ENCODE data around the gene RHOJ. TPM values are rescaled to one million over a fixed set of nuclear protein-coding genes. Genes with fewer than 3 reads are reported as not detected.
"Not testable (repeated sequence)": the region's sequence is repeated elsewhere in the genome, so short reads cannot be mapped to it uniquely, and the experiment has no call there.

The RHOJ gene
- total and polyA plus RNA-seq, 2 experiments from 2014 or later: 2.1 to 3.2 TPM

DNA sequence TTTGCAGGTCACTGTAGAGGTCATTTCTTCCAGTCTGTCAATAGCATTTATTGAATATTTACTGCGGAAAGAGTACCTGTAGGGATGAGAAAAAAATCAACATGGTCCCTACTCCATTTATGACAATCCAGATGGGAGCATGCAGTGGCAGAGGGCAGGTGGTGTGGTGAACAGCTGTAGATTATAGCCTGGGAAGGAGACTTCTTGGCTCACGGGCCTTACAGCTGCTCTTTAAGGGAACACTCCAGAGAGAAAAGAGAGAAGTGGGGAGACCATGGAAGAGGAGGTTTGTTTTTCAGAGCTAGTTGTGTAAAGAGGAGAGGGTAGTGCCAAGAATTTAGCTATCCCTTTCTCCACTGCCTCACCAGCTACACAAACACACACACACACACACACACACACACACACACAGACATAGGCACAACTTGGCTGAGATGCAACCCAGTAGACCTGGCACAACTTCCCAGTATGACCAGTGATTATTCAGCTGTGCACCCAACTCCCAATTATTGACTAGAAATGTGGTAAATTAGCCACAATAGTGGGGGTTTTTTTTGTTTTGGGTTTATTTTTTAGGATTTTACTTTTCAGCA is 73.4 kb downstream of the RHOJ start:
- 48% methylated on average over 2 of the region's 2 CpGs for WGBS (ENCODE audit: low lambda C conversion rate, missing lambda C conversion rate)
- no peaks in the 10 kb centered on the region for H3K9me2 ChIP-seq (replicated peaks; ENCODE audit: insufficient read depth)
- TF ChIP-seq EZH2phosphoT487 (IDR thresholded peaks at IDR 0.05; ENCODE audit: low read depth, severe bottlenecking, unreplicated experiment) (no peak), EZH2 (IDR thresholded peaks at IDR 0.05; ENCODE audit: borderline replicate concordance) (no peak)
- no peaks in the 10 kb centered on the region for H3K36me3 ChIP-seq (replicated peaks; ENCODE audit: insufficient read depth, low read depth)
- H3K27ac ChIP-seq: no peak overlapping the region
- H2AFZ ChIP-seq: no peak overlapping the region
- H3K4me1 ChIP-seq (ENCODE audit: insufficient read depth): no peaks in the 10 kb centered on the region
- H3K79me2 ChIP-seq: no peaks in the 10 kb centered on the region
- no peak for DNase-seq (ENCODE audit: low spot score)
- no peak overlapping the region for H3K4me2 ChIP-seq
- H4K20me1 ChIP-seq (ENCODE audit: insufficient read depth, poor library complexity, severe bottlenecking): no peaks in the 10 kb centered on the region
- H3K4me3 ChIP-seq: no peak overlapping the region
- H3K9me3 ChIP-seq (ENCODE audit: low read depth): no peaks in the 10 kb centered on the region
- H3K27me3 ChIP-seq: no peaks in the 10 kb centered on the region

DNA sequence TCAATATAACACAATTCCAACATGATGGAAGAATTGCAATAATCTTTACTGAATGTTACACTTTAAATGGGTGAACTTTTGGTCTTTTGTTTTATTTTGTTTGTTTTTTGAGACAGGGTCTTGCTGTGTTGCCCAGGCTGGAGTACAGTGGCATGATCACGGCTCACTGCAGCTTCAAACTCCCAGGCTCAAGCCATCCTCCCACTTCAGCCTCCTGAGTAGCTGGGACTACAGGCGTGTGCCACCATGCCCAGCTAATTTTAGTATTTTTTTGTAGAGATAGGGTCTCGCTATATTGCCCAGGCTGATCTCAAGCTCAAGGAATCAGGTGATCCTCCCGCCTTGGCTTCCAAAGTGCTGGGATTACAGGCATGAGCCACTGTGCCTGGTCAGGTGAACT is 75.7 kb downstream of the RHOJ start:
- not testable (repeated sequence) for DNase-seq (ENCODE audit: low spot score); H3K4me2 ChIP-seq; H2AFZ ChIP-seq; H3K9me2 ChIP-seq (replicated peaks; ENCODE audit: insufficient read depth); H3K4me1 ChIP-seq (ENCODE audit: insufficient read depth); H3K4me3 ChIP-seq; H3K79me2 ChIP-seq; H3K27ac ChIP-seq; H3K27me3 ChIP-seq; H3K9me3 ChIP-seq (ENCODE audit: low read depth); H3K36me3 ChIP-seq (replicated peaks; ENCODE audit: insufficient read depth, low read depth); H4K20me1 ChIP-seq (ENCODE audit: insufficient read depth, poor library complexity, severe bottlenecking)
- WGBS (ENCODE audit: low lambda C conversion rate, missing lambda C conversion rate): 96% methylated on average over 4 of the region's 4 CpGs

DNA sequence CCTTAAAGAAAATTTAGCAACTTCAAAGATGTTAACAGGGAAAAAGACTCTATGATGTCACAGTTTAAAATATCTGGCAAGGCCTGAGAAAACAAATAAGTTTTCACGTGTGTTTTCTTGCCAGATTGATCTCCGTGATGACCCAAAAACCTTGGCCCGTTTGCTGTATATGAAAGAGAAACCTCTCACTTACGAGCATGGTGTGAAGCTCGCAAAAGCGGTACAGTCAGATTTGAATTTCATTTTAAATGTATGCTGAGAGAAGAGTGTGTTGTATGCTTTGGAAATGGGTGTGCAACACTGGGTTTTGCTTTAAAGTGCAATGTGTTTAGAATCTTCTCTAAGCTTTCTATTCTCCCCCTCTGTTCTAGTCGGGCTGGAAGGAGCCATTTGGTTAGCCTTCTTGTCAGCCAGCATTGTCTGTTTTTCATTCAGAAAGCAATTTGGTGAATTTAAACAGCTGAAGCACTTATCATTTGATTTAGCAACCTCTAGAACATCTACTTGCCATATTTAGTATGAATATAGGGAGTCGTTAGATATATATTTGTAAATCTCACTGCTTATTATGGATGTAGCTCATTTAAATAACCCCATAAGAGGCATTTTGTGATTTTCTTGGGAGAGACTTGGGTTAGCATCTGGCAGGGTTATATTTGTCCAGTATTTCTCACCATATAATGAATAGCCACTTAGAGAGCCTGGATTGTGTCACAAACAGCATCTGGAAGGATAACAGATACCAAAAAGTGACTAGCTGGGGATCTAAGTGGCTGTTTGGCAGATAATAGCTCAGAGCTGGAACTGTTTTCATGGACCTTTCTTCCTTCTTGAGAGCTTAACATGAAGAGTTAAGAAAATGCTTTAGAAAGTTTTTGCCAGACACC is 79.0 kb downstream of the RHOJ start:
- Histone ChIP-seq H3K9me2 (replicated peaks; ENCODE audit: insufficient read depth) (no peaks in the 10 kb centered on the region), H3K9me3 (ENCODE audit: low read depth) (no peaks in the 10 kb centered on the region), H3K36me3 (replicated peaks; ENCODE audit: insufficient read depth, low read depth) (no peaks in the 10 kb centered on the region), H3K27me3 (no peaks in the 10 kb centered on the region), H3K27ac (no peak overlapping the region), H3K4me1 (ENCODE audit: insufficient read depth) (no peaks in the 10 kb centered on the region), H2AFZ (no peak overlapping the region), H3K4me2 (peak overlapping the region; percentile 27), H3K79me2 (no peaks in the 10 kb centered on the region), H3K4me3 (no peak overlapping the region), H4K20me1 (ENCODE audit: insufficient read depth, poor library complexity, severe bottlenecking) (no peaks in the 10 kb centered on the region)
- no peak for DNase-seq (ENCODE audit: low spot score)
- WGBS (ENCODE audit: low lambda C conversion rate, missing lambda C conversion rate): 57% methylated on average over 8 of the region's 8 CpGs
- TF ChIP-seq, protein P1, sequence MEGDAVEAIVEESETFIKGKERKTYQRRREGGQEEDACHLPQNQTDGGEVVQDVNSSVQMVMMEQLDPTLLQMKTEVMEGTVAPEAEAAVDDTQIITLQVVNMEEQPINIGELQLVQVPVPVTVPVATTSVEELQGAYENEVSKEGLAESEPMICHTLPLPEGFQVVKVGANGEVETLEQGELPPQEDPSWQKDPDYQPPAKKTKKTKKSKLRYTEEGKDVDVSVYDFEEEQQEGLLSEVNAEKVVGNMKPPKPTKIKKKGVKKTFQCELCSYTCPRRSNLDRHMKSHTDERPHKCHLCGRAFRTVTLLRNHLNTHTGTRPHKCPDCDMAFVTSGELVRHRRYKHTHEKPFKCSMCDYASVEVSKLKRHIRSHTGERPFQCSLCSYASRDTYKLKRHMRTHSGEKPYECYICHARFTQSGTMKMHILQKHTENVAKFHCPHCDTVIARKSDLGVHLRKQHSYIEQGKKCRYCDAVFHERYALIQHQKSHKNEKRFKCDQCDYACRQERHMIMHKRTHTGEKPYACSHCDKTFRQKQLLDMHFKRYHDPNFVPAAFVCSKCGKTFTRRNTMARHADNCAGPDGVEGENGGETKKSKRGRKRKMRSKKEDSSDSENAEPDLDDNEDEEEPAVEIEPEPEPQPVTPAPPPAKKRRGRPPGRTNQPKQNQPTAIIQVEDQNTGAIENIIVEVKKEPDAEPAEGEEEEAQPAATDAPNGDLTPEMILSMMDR (IDR thresholded peaks at IDR 0.05; ENCODE audit: poor library complexity): no peak
- no peak for TF ChIP-seq EZH2phosphoT487 (IDR thresholded peaks at IDR 0.05; ENCODE audit: low read depth, severe bottlenecking, unreplicated experiment)
- TF ChIP-seq EZH2 (IDR thresholded peaks at IDR 0.05; ENCODE audit: borderline replicate concordance): no peak

GRCh38 chr14:63283884-63284248 is 79.6 kb downstream of the RHOJ start:
- Histone ChIP-seq H4K20me1 (ENCODE audit: insufficient read depth, poor library complexity, severe bottlenecking) (no peaks in the 10 kb centered on the region), H3K79me2 (no peaks in the 10 kb centered on the region), H2AFZ (no peak overlapping the region), H3K36me3 (replicated peaks; ENCODE audit: insufficient read depth, low read depth) (no peaks in the 10 kb centered on the region), H3K9me2 (replicated peaks; ENCODE audit: insufficient read depth) (no peaks in the 10 kb centered on the region), H3K4me1 (ENCODE audit: insufficient read depth) (no peaks in the 10 kb centered on the region), H3K9me3 (ENCODE audit: low read depth) (no peaks in the 10 kb centered on the region), H3K27me3 (no peaks in the 10 kb centered on the region), H3K4me3 (no peak overlapping the region), H3K27ac (no peak overlapping the region), H3K4me2 (peak overlapping the region; percentile 27)
- TF ChIP-seq EZH2 (IDR thresholded peaks at IDR 0.05; ENCODE audit: borderline replicate concordance): no peak
- TF ChIP-seq EZH2phosphoT487 (IDR thresholded peaks at IDR 0.05; ENCODE audit: low read depth, severe bottlenecking, unreplicated experiment): no peak
- TF ChIP-seq, protein P1 (IDR thresholded peaks at IDR 0.05; ENCODE audit: poor library complexity): no peak
- no peak for DNase-seq (ENCODE audit: low spot score)
- 56% methylated on average over 7 of the region's 7 CpGs for whole genome bisulfite sequencing (ENCODE audit: low lambda C conversion rate, missing lambda C conversion rate)

Measured in hepatocyte (in vitro differentiated cells).